HepG2 (cell line): Measurements from ENCODE around the gene NDEL1. TPM values are rescaled to one million over a fixed set of nuclear protein-coding genes. Genes with fewer than 3 reads are reported as not detected.

Source experiments
- BCL6 ChIP-seq: IDR thresholded peaks from 2 replicates; pipeline ENCODE4 v1.6.1; 2016; ENCODE audit warnings: missing genetic modification reagents, missing compliant biosample characterization
- CENPX ChIP-seq: sonication (generic); formaldehyde crosslinking; IDR thresholded peaks from 2 replicates; pipeline ENCODE4 v1.9.0; 2021; ENCODE audit warnings: mild to moderate bottlenecking, missing genetic modification reagents, moderate library complexity
- RXRB ChIP-seq: IDR thresholded peaks from 2 replicates; pipeline ENCODE4 v1.6.1; 2016; ENCODE audit warnings: borderline replicate concordance, missing genetic modification reagents, missing compliant biosample characterization
- SMAD9 ChIP-seq: sonication (generic); formaldehyde crosslinking; IDR thresholded peaks from 2 replicates; pipeline ENCODE4 v1.5.1; 2020; ENCODE audit warnings: mild to moderate bottlenecking, missing genetic modification reagents
- XRCC5 ChIP-seq: fragments of 200-400 bp; formaldehyde crosslinking; optimal IDR thresholded peaks from 2 replicates; pipeline ENCODE3; 2017; ENCODE audit warnings: mild to moderate bottlenecking, low read length
- ZFP37 ChIP-seq: sonication (generic); formaldehyde crosslinking; IDR thresholded peaks from 2 replicates; pipeline ENCODE4 v1.4.0; 2020; ENCODE audit warnings: missing genetic modification reagents, borderline replicate concordance
- ZFX ChIP-seq: sonication (generic); formaldehyde crosslinking; IDR thresholded peaks from 2 replicates; pipeline ENCODE4 v1.4.0; 2020; ENCODE audit warnings: mild to moderate bottlenecking, low read depth, missing genetic modification reagents, moderate library complexity
- ZNF331 ChIP-seq: sonication (generic); formaldehyde crosslinking; IDR thresholded peaks from 2 replicates; pipeline ENCODE4 v1.4.0; 2020; ENCODE audit warnings: missing genetic modification reagents
- ZNF350 ChIP-seq: sonication (generic); formaldehyde crosslinking; IDR thresholded peaks from 2 replicates; pipeline ENCODE4 v1.4.0; 2020; ENCODE audit warnings: mild to moderate bottlenecking, low read depth, missing genetic modification reagents, borderline replicate concordance
- ZNF446 ChIP-seq: sonication (generic); formaldehyde crosslinking; IDR thresholded peaks from 2 replicates; pipeline ENCODE4 v1.5.0; 2020; ENCODE audit warnings: mild to moderate bottlenecking, missing genetic modification reagents
- ZNF780A ChIP-seq: sonication (generic); formaldehyde crosslinking; IDR thresholded peaks from 2 replicates; pipeline ENCODE4 v1.8.0; 2022; ENCODE audit warnings: mild to moderate bottlenecking, missing genetic modification reagents, moderate library complexity
- ZZZ3 ChIP-seq: sonication (generic); formaldehyde crosslinking; IDR thresholded peaks from 2 replicates; pipeline ENCODE4 v1.4.0; 2020; ENCODE audit warnings: missing genetic modification reagents, mild to moderate bottlenecking, borderline replicate concordance
- polyA plus RNA-seq, 8 experiments: library from polyadenylated mRNA; depleted of rRNA in 3 of 8; stranded (reverse) in 7 of 8; unstranded in 1 of 8; fragments of >200 nt; fragmentation: Illumina TruSeq in 4 of 8; extraction: Trizol in 4 of 8; gene quantifications; 2 replicates each; pipeline versions ENCODE4 v1.2.1 to v1.2.3, GENCODE V29; 2011 to 2016; ENCODE audit warnings: low read depth in 4 of 8, missing spikeins in 1 of 8, mixed read lengths in 1 of 8; ENCODE audit not compliant: insufficient read depth in 1 of 8
- total RNA-seq, 5 experiments: library from RNA; depleted of rRNA; stranded (reverse); fragments of >200 nt; fragmentation: Illumina TruSeq; extraction: Trizol; gene quantifications; 2 replicates each; pipeline ENCODE4 v1.2.3, GENCODE V29; 2016; ENCODE audit warnings: low read depth in 1 of 5
- TF ChIP-seq, protein P1 (sequence below): IDR thresholded peaks from 2 replicates; pipeline ENCODE4 v1.6.1; 2012; ENCODE audit warnings: low read length, improper control_type of control experiment
- TF ChIP-seq, protein P2 (sequence below): IDR thresholded peaks from 2 replicates; pipeline ENCODE4 v1.6.1; 2016; ENCODE audit warnings: missing compliant biosample characterization, missing genetic modification reagents, borderline replicate concordance

NDEL1 gene
- total and polyA plus RNA-seq, 2 of the 13 experiments (the other 11 are each of a cell fraction or from before 2014, with no cell fraction given) = 59.8 to 153 TPM

DNA sequence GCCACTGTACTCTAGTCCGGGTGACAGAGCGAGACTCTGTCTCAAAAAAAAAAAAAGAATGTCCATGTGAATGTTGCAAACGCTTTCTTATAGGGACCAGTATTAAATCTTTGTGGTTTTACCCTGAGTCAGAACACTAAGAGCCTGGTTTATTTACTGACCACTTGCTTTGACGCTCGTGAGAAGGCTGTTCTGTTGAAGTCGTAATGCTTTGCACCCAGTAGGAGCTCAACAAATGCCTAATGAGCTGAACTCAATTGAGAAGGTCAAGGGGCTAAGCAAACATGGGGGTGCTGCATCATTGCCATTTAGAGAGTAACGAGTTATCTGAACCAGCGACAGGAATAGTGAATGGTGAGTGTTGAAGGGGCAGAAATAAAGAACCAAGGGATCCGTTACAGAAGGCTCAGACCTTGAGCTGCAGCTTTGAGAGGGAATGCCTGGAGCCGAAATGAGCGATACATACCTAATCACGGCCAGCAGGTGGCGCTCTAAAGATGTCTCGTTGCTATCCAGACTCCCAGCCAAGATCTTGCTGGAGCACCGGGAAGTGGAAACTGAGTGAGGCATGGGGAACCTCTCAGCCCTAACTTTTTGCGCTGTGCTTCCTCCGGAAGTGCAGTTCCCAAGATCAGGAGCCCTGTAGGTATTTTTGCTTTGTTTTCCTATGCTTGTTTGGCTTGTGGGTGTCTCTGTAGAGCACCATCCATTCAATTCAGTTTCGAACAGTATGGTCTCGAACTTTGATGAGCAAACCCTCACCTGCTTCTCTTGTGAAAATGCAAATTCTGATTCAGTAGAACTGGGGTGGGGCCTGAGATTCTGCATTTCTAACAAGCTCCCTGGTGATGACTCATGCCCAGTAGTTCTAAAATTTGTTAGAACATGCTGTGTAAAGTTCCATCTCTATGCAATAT is 25.5 kb upstream of the NDEL1 start (continued):
- TF ChIP-seq, protein P1, sequence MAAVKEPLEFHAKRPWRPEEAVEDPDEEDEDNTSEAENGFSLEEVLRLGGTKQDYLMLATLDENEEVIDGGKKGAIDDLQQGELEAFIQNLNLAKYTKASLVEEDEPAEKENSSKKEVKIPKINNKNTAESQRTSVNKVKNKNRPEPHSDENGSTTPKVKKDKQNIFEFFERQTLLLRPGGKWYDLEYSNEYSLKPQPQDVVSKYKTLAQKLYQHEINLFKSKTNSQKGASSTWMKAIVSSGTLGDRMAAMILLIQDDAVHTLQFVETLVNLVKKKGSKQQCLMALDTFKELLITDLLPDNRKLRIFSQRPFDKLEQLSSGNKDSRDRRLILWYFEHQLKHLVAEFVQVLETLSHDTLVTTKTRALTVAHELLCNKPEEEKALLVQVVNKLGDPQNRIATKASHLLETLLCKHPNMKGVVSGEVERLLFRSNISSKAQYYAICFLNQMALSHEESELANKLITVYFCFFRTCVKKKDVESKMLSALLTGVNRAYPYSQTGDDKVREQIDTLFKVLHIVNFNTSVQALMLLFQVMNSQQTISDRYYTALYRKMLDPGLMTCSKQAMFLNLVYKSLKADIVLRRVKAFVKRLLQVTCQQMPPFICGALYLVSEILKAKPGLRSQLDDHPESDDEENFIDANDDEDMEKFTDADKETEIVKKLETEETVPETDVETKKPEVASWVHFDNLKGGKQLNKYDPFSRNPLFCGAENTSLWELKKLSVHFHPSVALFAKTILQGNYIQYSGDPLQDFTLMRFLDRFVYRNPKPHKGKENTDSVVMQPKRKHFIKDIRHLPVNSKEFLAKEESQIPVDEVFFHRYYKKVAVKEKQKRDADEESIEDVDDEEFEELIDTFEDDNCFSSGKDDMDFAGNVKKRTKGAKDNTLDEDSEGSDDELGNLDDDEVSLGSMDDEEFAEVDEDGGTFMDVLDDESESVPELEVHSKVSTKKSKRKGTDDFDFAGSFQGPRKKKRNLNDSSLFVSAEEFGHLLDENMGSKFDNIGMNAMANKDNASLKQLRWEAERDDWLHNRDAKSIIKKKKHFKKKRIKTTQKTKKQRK = no peak
- no peak for TF ChIP-seq CENPX (CRISPR knock-in tag)
- TF ChIP-seq, protein P2, sequence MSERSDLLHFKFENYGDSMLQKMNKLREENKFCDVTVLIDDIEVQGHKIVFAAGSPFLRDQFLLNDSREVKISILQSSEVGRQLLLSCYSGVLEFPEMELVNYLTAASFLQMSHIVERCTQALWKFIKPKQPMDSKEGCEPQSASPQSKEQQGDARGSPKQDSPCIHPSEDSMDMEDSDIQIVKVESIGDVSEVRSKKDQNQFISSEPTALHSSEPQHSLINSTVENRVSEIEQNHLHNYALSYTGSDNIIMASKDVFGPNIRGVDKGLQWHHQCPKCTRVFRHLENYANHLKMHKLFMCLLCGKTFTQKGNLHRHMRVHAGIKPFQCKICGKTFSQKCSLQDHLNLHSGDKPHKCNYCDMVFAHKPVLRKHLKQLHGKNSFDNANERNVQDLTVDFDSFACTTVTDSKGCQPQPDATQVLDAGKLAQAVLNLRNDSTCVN = peak; percentile 69
- TF ChIP-seq ZNF446 (CRISPR knock-in tag) = no peak
- no peak for TF ChIP-seq ZNF780A
- no peak for TF ChIP-seq ZFX (CRISPR knock-in tag)
- peak; percentile 26; the same call in 1 of the 2 replicates for TF ChIP-seq RXRB (CRISPR knock-in tag)
- TF ChIP-seq BCL6 (CRISPR knock-in tag) = no peak
- no peak for TF ChIP-seq SMAD9 (CRISPR knock-in tag)
- TF ChIP-seq ZZZ3 = no peak
- 0 out of 2 replicates have a peak, but pooled peaks have one; percentile 35 for TF ChIP-seq ZNF350 (CRISPR knock-in tag)
- peak; percentile 56; the same call in 1 of the 2 replicates for TF ChIP-seq ZNF331
- no peak for TF ChIP-seq ZFP37
- no peak for TF ChIP-seq XRCC5
